Activated gamma-delta T cell (primary cell): ENCODE results near the gene HMX2.

ENCODE experiments used
- DNase-seq: peaks from one replicate; lab custom pipeline; 2025; lab: John Stamatoyannopoulos, UW

Gene HMX2

GRCh38 chr10:123139165-123139520 lies 8.8 kb upstream of the HMX2 start:
- no peak for DNase-seq

GRCh38 chr10:123139521-123140163 lies 8.3 kb upstream of the HMX2 start:
- DNase-seq: no peak

- DNase-seq: no peak
Observed at GRCh38 chr10:123140164-123140982, 7.6 kb upstream of the HMX2 start.

GRCh38 chr10:123140983-123141390 lies 6.9 kb upstream of the HMX2 start:
- DNase-seq: no peak

DNA sequence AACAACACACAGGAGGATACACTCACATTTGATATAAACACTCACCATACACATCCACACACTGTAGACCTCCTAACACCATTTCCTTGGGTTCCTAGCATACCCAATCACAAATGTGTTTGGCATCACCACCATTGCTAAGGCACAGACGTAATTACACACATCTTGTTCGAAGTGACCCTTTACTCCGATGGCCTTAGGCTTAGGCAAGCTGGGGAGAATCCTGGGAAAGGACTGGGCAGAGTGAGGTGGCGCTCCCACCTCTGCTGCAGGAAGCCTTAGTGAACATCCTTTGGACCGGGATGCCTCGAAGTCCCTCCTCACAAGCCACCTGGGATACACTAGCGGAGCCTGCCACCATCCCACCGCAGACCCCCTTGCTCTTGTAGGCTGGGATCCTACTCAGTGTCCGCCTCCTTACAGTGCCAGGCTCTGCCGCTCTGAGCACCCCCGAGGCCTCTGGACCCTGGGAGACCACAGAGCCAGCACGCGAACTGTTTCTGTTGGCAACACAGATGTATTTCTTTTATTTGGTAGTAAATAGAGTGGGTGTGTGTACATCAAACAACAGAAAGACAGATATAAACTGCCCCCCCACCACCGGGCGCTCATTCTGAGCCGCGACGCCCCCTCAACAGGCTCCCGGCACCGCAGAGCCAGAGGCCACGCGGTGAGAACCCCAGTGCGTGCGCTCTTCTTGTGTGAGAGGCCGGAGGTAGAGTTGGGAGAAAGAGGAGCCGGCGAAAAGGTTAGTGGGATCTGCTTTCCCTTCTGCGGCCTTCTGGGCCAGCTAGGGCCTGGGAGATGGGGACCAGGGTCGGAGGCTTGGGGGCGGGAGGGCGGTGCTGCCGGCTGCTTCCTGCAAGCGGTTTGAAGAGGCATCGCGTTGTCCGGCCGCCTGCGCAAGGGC lies 5.9 kb upstream of the HMX2 start:
- no peak for DNase-seq

DNA sequence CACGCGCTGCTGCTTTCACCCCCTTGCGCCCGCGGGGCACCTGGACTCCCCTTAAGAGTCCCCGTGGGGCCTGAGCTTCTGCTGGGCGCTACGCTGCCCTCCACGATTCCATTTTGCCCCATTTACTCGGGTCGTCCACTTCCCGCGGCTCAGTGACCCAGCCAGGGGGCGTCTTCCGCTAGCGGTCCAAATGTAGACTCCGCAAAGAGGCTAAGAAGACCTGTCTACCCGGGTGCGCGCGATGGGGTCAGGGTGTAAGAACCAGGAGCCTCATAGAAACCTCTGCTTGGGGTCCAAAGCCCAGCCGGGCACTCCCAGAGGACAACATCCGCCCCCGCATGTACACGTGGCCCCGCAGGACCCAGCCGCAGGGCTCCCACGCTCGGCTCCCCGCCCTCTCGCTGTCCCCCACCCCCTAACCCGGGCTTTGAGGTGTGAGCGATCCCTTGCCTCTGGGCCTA lies 5.2 kb upstream of the HMX2 start:
- no peak for DNase-seq

DNA sequence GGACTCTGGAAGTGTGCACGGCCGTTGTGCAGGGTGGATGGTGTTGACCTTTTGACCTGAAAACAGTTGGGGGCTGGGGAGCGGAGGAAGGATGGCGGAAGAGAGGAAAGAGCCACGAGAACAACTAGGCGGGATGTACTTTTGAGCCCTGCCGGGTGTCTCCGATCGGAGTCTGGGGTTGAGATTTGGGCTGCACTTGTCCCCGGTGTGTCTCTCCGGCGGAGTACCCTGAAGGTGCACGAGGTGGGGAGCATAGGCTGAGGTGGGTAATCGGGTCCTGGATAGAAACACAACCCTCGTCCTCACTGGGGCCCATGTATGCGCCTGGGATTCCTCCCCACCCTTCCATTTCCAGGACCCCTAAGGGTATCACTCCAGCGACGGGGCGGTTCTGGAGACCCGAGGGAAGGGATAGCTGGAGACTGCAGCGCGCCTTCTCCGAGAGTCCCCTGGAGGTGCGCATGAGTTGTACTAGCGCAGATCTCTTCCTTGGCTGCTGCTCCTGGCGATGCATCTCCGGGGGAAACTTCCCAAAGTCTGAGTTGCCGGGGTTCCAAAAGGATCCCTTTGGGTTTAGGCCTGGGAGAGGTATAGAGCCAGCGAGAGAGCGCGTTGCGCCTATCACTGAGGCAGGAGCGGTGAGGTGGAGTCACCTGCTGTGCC lies 4.6 kb upstream of the HMX2 start:
- DNase-seq: no peak

DNA sequence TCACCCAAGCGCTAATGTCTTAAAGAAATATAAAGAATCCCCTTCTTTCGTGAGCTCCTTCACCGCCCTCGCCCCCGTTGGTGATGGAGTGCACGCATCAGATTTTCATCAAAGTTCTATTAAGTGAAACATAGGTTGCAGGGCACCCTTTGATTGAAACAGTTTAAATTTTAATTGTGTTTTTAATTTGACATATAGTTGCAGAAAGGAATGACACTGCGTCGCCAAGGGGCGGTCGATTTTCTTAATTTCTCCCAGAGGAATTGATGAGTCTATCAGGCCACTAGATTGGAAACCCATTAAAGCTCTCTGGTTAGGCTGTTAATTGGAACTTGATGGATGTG lies 4.1 kb upstream of the HMX2 start:
- DNase-seq: no peak

- DNase-seq: no peak
Observed at GRCh38 chr10:123144697-123145541, 3.0 kb upstream of the HMX2 start.

DNA sequence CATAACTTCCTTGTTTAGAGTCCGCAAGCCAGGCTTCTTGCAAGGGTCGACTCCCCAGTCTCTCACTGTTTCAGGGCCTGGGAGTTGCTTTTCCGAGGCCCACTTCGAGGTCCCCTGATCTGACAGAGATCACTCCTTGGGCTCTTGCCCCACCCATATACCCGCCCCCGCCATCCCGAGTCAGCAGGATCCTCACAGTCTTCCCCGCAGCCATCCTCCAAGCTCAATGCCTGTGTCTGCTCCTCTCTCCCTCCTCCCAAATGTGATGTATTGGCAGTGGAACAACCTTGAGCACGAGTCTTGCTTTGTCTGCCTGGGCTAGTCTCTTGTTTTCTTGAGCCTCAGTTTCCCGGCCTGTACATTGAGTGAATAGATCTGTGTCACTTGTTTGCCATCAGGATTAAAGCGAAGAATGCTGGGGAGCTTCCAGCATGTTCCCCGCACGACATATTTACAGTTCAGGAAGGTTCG lies 2.4 kb upstream of the HMX2 start:
- no peak for DNase-seq

DNA sequence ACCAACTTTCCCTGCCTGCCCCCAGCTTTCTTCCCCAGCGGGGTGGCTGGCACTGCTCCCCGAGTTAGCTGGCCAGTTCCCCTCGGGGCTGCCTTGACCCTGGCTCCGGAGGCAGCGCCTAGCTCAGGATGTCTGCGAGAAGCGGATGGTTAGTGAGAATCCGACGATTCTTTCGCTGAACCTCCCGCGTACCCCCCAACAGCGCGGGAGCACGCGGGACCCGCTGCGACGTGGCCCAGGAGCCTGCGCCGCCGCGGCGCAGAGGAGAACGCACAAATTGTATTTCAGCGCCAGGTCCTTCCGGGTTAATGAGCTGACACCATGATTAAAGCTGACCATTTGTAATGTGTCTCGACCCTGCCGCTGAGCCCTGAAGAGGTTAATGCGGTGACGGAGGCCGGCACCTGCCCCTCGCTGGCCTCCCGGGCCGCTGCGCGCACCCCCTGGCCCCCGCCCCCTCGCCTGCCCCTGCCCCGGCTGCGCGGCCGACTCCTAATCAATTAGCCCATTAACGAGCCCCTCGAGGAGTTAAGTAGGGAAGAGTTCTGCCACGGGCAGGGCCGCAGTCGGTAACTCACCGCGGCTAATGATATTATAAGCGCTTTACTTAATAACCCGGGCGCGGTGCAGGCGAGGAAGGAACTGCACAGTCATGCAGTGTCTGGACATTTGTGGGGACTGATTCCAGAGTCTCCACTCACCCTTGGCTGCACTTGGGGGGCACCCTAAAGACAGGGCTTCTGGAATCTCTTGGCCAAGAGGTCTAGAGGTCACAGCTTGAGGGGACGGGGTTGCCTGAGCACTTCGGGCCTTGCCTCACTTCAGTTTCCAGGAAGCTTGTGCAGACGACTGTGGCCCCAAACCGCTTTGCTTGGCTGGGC lies 1.7 kb upstream of the HMX2 start:
- DNase-seq: no peak

DNA sequence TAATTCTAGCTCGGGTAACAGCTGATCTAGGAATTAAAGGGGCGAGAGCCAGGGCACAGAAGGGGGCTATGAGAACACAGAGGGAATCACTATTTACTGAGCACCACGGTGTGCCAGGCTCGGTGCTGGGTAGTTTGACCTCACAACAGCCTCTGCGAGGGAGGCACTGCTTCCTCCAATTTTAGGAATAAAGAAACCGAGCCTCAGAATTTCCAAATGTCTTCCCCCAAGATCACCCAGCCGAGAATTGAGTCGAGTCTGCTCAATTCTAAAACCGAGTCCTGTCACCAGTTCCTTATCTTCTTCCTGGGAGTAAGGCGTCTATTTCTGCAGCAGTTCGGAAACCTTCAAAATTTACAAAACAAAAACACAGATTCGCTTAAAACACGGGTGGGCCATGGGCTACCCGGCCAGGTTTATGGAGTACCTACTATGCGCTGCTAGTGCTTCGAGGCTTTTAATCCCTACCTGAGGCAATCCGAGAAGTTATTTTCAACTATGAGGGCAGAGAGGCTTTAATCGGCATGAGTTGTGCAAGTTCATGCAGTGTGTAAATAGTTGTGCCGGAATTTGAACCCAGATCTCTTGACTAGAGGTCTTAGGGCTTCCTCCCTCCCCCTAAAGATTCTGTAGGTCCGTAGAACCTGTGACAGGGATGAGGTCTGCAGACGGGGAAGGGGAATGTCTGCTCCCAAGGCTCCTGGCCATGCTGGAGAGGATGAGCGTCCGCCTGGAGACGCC lies 872 bp upstream of the HMX2 start:
- DNase-seq: no peak

GRCh38 chr10:123148414-123149161 lies 652 bp downstream of the HMX2 start:
- no peak for DNase-seq

- no peak for DNase-seq
Observed at GRCh38 chr10:123149162-123149567, 1.2 kb downstream of the HMX2 start.

DNA sequence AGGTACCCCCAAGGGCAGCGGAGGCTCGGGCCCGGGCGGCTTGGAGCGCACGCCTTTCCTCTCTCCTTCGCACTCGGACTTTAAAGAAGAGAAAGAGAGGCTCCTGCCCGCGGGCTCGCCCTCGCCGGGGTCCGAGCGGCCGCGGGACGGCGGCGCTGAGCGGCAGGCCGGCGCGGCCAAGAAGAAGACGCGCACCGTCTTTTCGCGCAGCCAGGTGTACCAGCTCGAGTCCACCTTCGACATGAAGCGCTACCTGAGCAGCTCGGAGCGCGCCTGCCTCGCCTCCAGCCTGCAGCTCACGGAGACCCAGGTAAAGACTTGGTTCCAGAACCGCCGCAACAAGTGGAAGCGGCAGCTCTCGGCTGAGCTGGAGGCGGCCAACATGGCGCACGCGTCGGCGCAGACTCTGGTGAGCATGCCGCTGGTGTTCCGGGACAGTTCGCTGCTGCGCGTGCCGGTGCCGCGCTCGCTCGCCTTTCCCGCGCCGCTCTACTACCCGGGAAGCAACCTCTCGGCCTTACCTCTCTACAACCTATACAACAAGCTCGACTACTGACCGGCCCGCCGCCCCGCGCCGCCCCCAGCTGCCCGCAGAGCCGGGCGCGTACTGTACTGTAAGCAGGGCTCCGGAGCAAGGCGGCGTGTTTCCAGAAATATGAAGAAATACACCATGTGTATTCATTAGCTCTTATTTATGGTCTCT lies 1.8 kb downstream of the HMX2 start:
- DNase-seq: no peak

GRCh38 chr10:123150271-123150985 lies 2.5 kb downstream of the HMX2 start:
- DNase-seq: no peak
